ENCODE results near the gene S100A4.

DNA sequence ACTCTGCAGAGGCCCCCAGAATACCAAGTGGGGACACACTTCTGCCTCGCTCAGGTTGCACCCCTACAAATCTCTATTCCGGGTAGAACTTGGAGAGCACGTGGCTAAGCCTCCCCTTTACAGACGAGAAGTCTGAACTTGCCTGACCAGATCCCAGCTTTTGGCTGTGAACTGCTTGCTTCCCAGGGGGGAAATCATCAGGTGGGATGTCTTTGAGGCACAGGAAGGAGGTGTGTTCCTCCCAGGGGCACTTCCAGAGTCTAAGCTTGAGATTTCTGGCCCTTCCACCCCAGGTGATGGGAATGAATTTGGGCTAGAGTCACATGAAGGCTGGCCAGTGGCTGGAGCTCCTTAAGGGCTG lies 4.8 kb upstream of the S100A4 start:
- TF ChIP-seq CTCF (IDR thresholded peaks at IDR 0.05): no peak
- TF ChIP-seq POLR2A (IDR thresholded peaks at IDR 0.05): no peak
